Hepatocyte (in vitro differentiated cells): Measurements from ENCODE around the gene GALNT15. TPM values are rescaled to one million over a fixed set of nuclear protein-coding genes. Genes with fewer than 3 reads are reported as not detected.

Experiments
- DNase-seq: peaks from one replicate; pipeline ENCODE4 v3.0.0-alpha.2; 2016; ENCODE audit warnings: low spot score
- H2AFZ ChIP-seq: fragments of 200-600 bp; sonication (generic); 2 replicates; pipeline ENCODE4 v1.6.0; 2016; ENCODE audit warnings: antibody characterized with exemption, mild to moderate bottlenecking
- H3K27ac ChIP-seq: fragments of 200-600 bp; sonication (generic); 2 replicates; pipeline ENCODE4 v1.5.1; 2016; ENCODE audit warnings: mild to moderate bottlenecking
- H3K27me3 ChIP-seq: fragments of 200-600 bp; sonication (generic); 2 replicates; pipeline ENCODE4 v1.6.1; 2016
- H3K36me3 ChIP-seq: fragments of 200-600 bp; sonication (generic); replicated peaks from 2 replicates; pipeline ENCODE4 v1.5.1; 2016; ENCODE audit warnings: low read depth; ENCODE audit not compliant: insufficient read depth
- H3K4me1 ChIP-seq: fragments of 200-600 bp; sonication (generic); 2 replicates; pipeline ENCODE4 v1.5.1; 2016; ENCODE audit warnings: mild to moderate bottlenecking, moderate library complexity; ENCODE audit not compliant: insufficient read depth
- H3K4me2 ChIP-seq: fragments of 200-600 bp; sonication (generic); 2 replicates; pipeline ENCODE4 v1.6.0; 2016
- H3K4me3 ChIP-seq: fragments of 200-600 bp; sonication (generic); 2 replicates; pipeline ENCODE4 v1.5.1; 2016; ENCODE audit warnings: mild to moderate bottlenecking
- H3K79me2 ChIP-seq: fragments of 200-600 bp; sonication (generic); 2 replicates; pipeline ENCODE4 v1.6.0; 2017; ENCODE audit warnings: mild to moderate bottlenecking
- H3K9me2 ChIP-seq: fragments of 200-600 bp; sonication (generic); replicated peaks from 2 replicates; pipeline ENCODE4 v1.6.0; 2017; ENCODE audit warnings: mild to moderate bottlenecking; ENCODE audit not compliant: insufficient read depth
- H3K9me3 ChIP-seq: fragments of 200-600 bp; sonication (generic); 2 replicates; pipeline ENCODE4 v1.5.1; 2016; ENCODE audit warnings: low read depth, mild to moderate bottlenecking
- H4K20me1 ChIP-seq: fragments of 200-600 bp; sonication (generic); 2 replicates; pipeline ENCODE4 v1.6.0; 2016; ENCODE audit warnings: mild to moderate bottlenecking; ENCODE audit not compliant: insufficient read depth, poor library complexity, severe bottlenecking
- CTCF ChIP-seq: fragments of 200-600 bp; sonication (generic); IDR thresholded peaks from 2 replicates; pipeline ENCODE4 v1.5.1; 2016; ENCODE audit warnings: antibody characterized with exemption, mild to moderate bottlenecking; ENCODE audit not compliant: poor library complexity
- EZH2 ChIP-seq: fragments of 200-600 bp; sonication (generic); IDR thresholded peaks from 2 replicates; pipeline ENCODE4 v1.6.1; 2016; ENCODE audit warnings: antibody characterized with exemption, mild to moderate bottlenecking, borderline replicate concordance
- EZH2phosphoT487 ChIP-seq: fragments of 200-600 bp; sonication (generic); IDR thresholded peaks from one replicate; pipeline ENCODE4 v1.6.1; 2018; ENCODE audit warnings: antibody characterized with exemption, mild to moderate bottlenecking, low read depth, moderate library complexity; ENCODE audit not compliant: unreplicated experiment, severe bottlenecking
- WGBS: methylation state at CpG from one replicate; pipeline ENCODE4 v1.1.6; 2016; ENCODE audit warnings: low lambda C conversion rate; ENCODE audit errors: missing lambda C conversion rate; 5-methylcytosine and 5-hydroxymethylcytosine counted together
- polyA plus RNA-seq: library from polyadenylated mRNA; unstranded; fragments of >200 nt; fragmentation: Nextera tagmentation; extraction: Ambion mirVana; gene quantifications from 2 replicates; pipeline ENCODE4 v1.2.1, GENCODE V29; 2016
- total RNA-seq: library from RNA; depleted of rRNA; stranded (reverse); fragments of >200 nt; gene quantifications from 2 replicates; pipeline ENCODE4 v1.2.3, GENCODE V29; 2014

The GALNT15 gene
- total and polyA plus RNA-seq, 2 experiments from 2014 or later: 1.1 to 1.4 TPM

GRCh38 chr3:16264708-16265454 lies 90.4 kb downstream of the GALNT15 start, which contains the start of the genes DPH3 and OXNAD1:
Gene DPH3 (minus strand): TSS chr3:16264943. CDS start chr3:16264876, 67 bp downstream.
Gene OXNAD1 (plus strand): TSS chr3:16265212. CDS start chr3:16270953, 5,741 bp downstream.
- peaks cover 23% of the 10 kb centered on the region for H3K4me1 ChIP-seq
- H4K20me1 ChIP-seq: no peaks in the 10 kb centered on the region
- H2AFZ ChIP-seq: peak within 1 kb of the TSS; percentile 54
- DNase-seq: peak; percentile 100
- no peaks in the 10 kb centered on the region for H3K9me3 ChIP-seq
- H3K27me3 ChIP-seq: no peaks in the 10 kb centered on the region
- peak within 1 kb of the TSS; percentile 83 for H3K27ac ChIP-seq
- peaks cover 63% of the 10 kb centered on the region for H3K79me2 ChIP-seq
- no peaks in the 10 kb centered on the region for H3K9me2 ChIP-seq
- H3K36me3 ChIP-seq: no peaks in the 10 kb centered on the region
- peak within 1 kb of the TSS; percentile 53 for H3K4me3 ChIP-seq
- no peak for TF ChIP-seq EZH2phosphoT487
- TF ChIP-seq CTCF: no peak
- no peak for TF ChIP-seq EZH2
- H3K4me2 ChIP-seq: peak within 1 kb of the TSS; percentile 90
- WGBS: under 1% methylated on average over 61 of the region's 61 CpGs

- peak overlapping the region; percentile 83 for H3K27ac ChIP-seq
- peak overlapping the region; percentile 54 for H2AFZ ChIP-seq
- no peaks in the 10 kb centered on the region for H3K27me3 ChIP-seq
- no peaks in the 10 kb centered on the region for H3K36me3 ChIP-seq
- H4K20me1 ChIP-seq: no peaks in the 10 kb centered on the region
- H3K4me2 ChIP-seq: peak overlapping the region; percentile 88
- peaks cover 63% of the 10 kb centered on the region for H3K79me2 ChIP-seq
- peak overlapping the region; percentile 53 for H3K4me3 ChIP-seq
- 3% methylated on average over 6 of the region's 6 CpGs for WGBS
- no peak for DNase-seq
- no peaks in the 10 kb centered on the region for H3K9me2 ChIP-seq
- H3K9me3 ChIP-seq: no peaks in the 10 kb centered on the region
- TF ChIP-seq EZH2phosphoT487: no peak
- TF ChIP-seq CTCF: no peak
- no peak for TF ChIP-seq EZH2
- peaks cover 23% of the 10 kb centered on the region for H3K4me1 ChIP-seq
Measured at GRCh38 chr3:16265455-16265786, 90.9 kb downstream of the GALNT15 start.

- peaks cover 62% of the 10 kb centered on the region for H3K79me2 ChIP-seq
- no peak overlapping the region for H2AFZ ChIP-seq
- H3K4me2 ChIP-seq: peak overlapping the region; percentile 88
- H3K4me3 ChIP-seq: no peak overlapping the region
- WGBS: 90% methylated on average over 3 of the region's 3 CpGs
- no peaks in the 10 kb centered on the region for H3K9me3 ChIP-seq
- no peak overlapping the region for H3K27ac ChIP-seq
- H3K4me1 ChIP-seq: peaks cover 23% of the 10 kb centered on the region
- H4K20me1 ChIP-seq: no peaks in the 10 kb centered on the region
- H3K9me2 ChIP-seq: no peaks in the 10 kb centered on the region
- H3K36me3 ChIP-seq: no peaks in the 10 kb centered on the region
- DNase-seq: no peak
- H3K27me3 ChIP-seq: no peaks in the 10 kb centered on the region
- no peak for TF ChIP-seq EZH2
- no peak for TF ChIP-seq EZH2phosphoT487
- no peak for TF ChIP-seq CTCF
Measured at GRCh38 chr3:16266714-16267113, 92.2 kb downstream of the GALNT15 start.
